ENCODE data around the gene FBL. TPM values are rescaled to one million over a fixed set of nuclear protein-coding genes. Genes with fewer than 3 reads are reported as not detected.

Gene FBL
- total and polyA plus RNA-seq, 2 of the 4 experiments (the other 2 are of a cell fraction), result 259 to 446 TPM

- H3K23ac ChIP-seq (ENCODE audit: low read depth, low read length), result peak overlapping the region; percentile 61
- H2AK9ac ChIP-seq (replicated peaks; ENCODE audit: low read depth, low read length, poor library complexity), result peak overlapping the region; percentile 65
- CTCF ChIA-PET, result interaction anchor here (1.1 to 1.8 kb wide), 2 partner anchors 54 to 124 kb away, joined by 3 to 8 read pairs; partner anchors contain the start of gene PSMC4
- TF ChIP-seq POLR2A (IDR thresholded peaks at IDR 0.05; ENCODE audit: low read depth, low read length), result no peak
- no peak for TF ChIP-seq BHLHE40 (IDR thresholded peaks at IDR 0.05; ENCODE audit: low read depth, low read length)
- TF ChIP-seq MXI1 (IDR thresholded peaks at IDR 0.05; ENCODE audit: borderline replicate concordance, low read depth, low read length), result no peak
- TF ChIP-seq MAFK (IDR thresholded peaks at IDR 0.05; ENCODE audit: low read depth, low read length), result no peak
- TF ChIP-seq USF2 (IDR thresholded peaks at IDR 0.05; ENCODE audit: low read depth, low read length), result no peak
- TF ChIP-seq NFE2L2 (IDR thresholded peaks at IDR 0.05; ENCODE audit: low read depth, low read length), result no peak
- TF ChIP-seq CTCF (conservative IDR thresholded peaks at IDR 0.05; ENCODE audit: low read depth, low read length), result no peak
- no peak for TF ChIP-seq ELK1 (IDR thresholded peaks at IDR 0.05; ENCODE audit: borderline replicate concordance, low read depth, low read length)
- no peak for TF ChIP-seq RFX5 (IDR thresholded peaks at IDR 0.05; ENCODE audit: low read depth, low read length)
- H2BK15ac ChIP-seq (ENCODE audit: low read depth, low read length), result no peak overlapping the region
- in situ Hi-C loops (cut with MboI; ENCODE audit: low sequenced_read_pairs) (loop anchor here (10.0 to 25.0 kb wide), 2 partner anchors 302 to 410 kb away; partner anchors contain the start of genes EID2, RPS16 and SUPT5H), intact Hi-C loops (cut with micrococcal nuclease) (loop anchor here (2.0 to 10.0 kb wide), 2 partner anchors 124 to 402 kb away; partner anchors contain the start of genes PSMC4 and SUPT5H), dilution Hi-C loops (cut with HindIII; ENCODE audit: low sequenced_read_pairs, unreplicated experiment) (no loop called here)
- peak overlapping the region; percentile 98 for H4K5ac ChIP-seq (ENCODE audit: low read depth, low read length)
- H3K56ac ChIP-seq (ENCODE audit: extremely low read depth, insufficient read depth, low read length), result peak overlapping the region; percentile 49
- POLR2A ChIA-PET (ENCODE audit: unreplicated experiment), result no interaction called here
- peak overlapping the region; percentile 85 for H3K27ac ChIP-seq (ENCODE audit: insufficient read depth, low read length)
- H3K14ac ChIP-seq (replicated peaks; ENCODE audit: low read depth, low read length), result peak overlapping the region; percentile 86
- peak; percentile 13 for ATAC-seq (ENCODE audit: low read depth)
- peak overlapping the region; percentile 45 for H3K4me3 ChIP-seq (ENCODE audit: insufficient read depth, low read depth, low read length)
- peak overlapping the region; percentile 95 to 97 for H4K8ac ChIP-seq (ENCODE audit: low read depth in 2 of 2, low read length in 2 of 2)
- peaks cover 27% of the 10 kb centered on the region for H4K20me1 ChIP-seq (ENCODE audit: insufficient read depth, low read length)
- peak overlapping the region; percentile 78 for H3K18ac ChIP-seq (ENCODE audit: low read depth, low read length)
- no peak for DNase-seq
- H3K9me3 ChIP-seq (ENCODE audit: control insufficient read depth, insufficient read depth, low read length), result no peaks in the 10 kb centered on the region
- peak overlapping the region; percentile 84 for H4K91ac ChIP-seq (ENCODE audit: insufficient read depth, low read depth, low read length)
- H2BK20ac ChIP-seq (ENCODE audit: low read depth, low read length), result 0 out of 2 replicates have a peak overlapping the region, but pooled peaks have one; percentile 10
- H2BK5ac ChIP-seq (ENCODE audit: low read depth, low read length, poor library complexity, severe bottlenecking), result peak overlapping the region; percentile 80
- no peaks in the 10 kb centered on the region for H3K36me3 ChIP-seq (ENCODE audit: control insufficient read depth, insufficient read depth, low read length)
- H3K4ac ChIP-seq (ENCODE audit: low read depth, low read length), result peak overlapping the region; percentile 81
- BruUV-seq (replicated peaks), result no TSS peak
- H2AFZ ChIP-seq (replicated peaks; ENCODE audit: low read length, poor library complexity), result peak overlapping the region; percentile 93
- peaks cover 5% of the 10 kb centered on the region; the same call in 1 of the 2 replicates for H3K9me1 ChIP-seq (ENCODE audit: insufficient read depth, low read length)
- peaks cover 19% of the 10 kb centered on the region for H3K4me1 ChIP-seq (ENCODE audit: control insufficient read depth, insufficient read depth, low read length)
- peak overlapping the region; percentile 85 for H3K9ac ChIP-seq (ENCODE audit: low read depth, low read length)
- H2AK5ac ChIP-seq (ENCODE audit: low read depth, low read length), result peak overlapping the region; percentile 55; the same call in 1 of the 2 replicates
- peak overlapping the region; percentile 97 for H3K4me2 ChIP-seq (ENCODE audit: low read depth, low read length)
- 69% methylated on average over 3 of the region's 12 CpGs; no CpG with 5 or more reads in 1 of the 2 experiments for WGBS, 2 experiments (ENCODE audit: extremely low coverage in 2 of 2, insufficient read length in 1 of 2)
- H3K79me1 ChIP-seq (ENCODE audit: low read depth in 1 of 2, low read length in 2 of 2), result peaks cover 0 to 36% of the 10 kb centered on the region in 2 experiments; a peak in 3 of 4 replicates
- H2BK120ac ChIP-seq (ENCODE audit: low read depth, low read length), result peak overlapping the region; percentile 45; the same call in 1 of the 2 replicates
- H3K27me3 ChIP-seq (ENCODE audit: control insufficient read depth, insufficient read depth, low read length), result no peaks in the 10 kb centered on the region
Observed at GRCh38 chr19:39846678-39847486, 703 bp upstream of the FBL start.
